Vagina (tissue), 2 donors: ENCODE results near the gene NFE2L2.

Experiments used
- CTCF ChIP-seq, 3 experiments: fragments of 450-650 bp in 2 of 3; fragments of 200-600 bp in 1 of 3; sonication (generic) in 1 of 3; IDR thresholded peaks; one replicate each; pipeline ENCODE4 v1.5.1; 2017 to 2019; ENCODE audit warnings: antibody characterized with exemption in 3 of 3, mild to moderate bottlenecking in 2 of 3, moderate library complexity in 2 of 3
- POLR2A ChIP-seq, 2 donors: fragments of 450-650 bp; IDR thresholded peaks; one replicate each; pipeline ENCODE4 v1.6.1; 2017; ENCODE audit warnings: antibody characterized with exemption in 2 of 2, mild to moderate bottlenecking in 2 of 2, moderate library complexity in 2 of 2
- POLR2AphosphoS5 ChIP-seq, 2 donors: sonication (generic); formaldehyde crosslinking; IDR thresholded peaks; one replicate each; pipeline ENCODE4 v1.9.0; 2017; ENCODE audit warnings: antibody characterized with exemption in 2 of 2, mild to moderate bottlenecking in 2 of 2, low read depth in 1 of 2; ENCODE audit not compliant: insufficient read depth in 1 of 2

- TF ChIP-seq CTCF (IDR thresholded peaks at IDR 0.05) (no peak), POLR2A (IDR thresholded peaks at IDR 0.05) (no peak), POLR2AphosphoS5 (IDR thresholded peaks at IDR 0.05; ENCODE audit: insufficient read depth in 1 of 2, low read depth in 1 of 2) (no peak)
Measured at GRCh38 chr2:177221534-177221933, 43.0 kb downstream of the NFE2L2 start.
